ENCODE measurements around the gene RELB. TPM values are rescaled to one million over a fixed set of nuclear protein-coding genes. Genes with fewer than 3 reads are reported as not detected.

RELB gene
- total and polyA plus RNA-seq, 8 donors: 8.3 to 33.5 (median 17.5) TPM

DNA sequence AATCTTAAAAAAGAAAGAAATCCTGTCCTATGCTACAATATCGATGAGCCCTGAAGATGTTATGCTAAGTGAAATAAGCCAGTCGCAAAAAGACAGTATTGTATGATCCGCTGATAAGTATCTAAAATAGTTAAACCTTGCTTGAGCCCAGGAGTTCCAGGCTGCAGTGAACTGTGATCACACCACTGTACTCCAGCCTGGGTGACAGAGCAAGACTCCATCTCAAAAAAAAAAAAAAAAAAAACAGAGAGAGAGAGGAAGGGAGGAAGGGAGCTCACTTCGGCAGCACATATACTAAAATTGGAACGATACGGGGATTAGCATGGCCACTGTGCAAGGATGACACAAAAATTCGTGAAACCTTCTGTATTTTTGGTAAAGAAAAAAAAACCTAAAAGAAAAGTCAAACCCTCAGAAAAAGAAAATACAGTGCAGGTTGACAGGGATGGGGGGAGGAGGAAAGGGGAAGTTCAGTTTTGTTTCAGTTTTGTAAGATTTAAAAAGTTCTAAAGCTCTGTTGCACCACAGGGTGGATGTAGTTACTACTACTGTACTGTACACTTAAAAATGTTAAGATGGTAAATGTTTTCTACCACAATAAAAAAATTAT lies 46.0 kb downstream of the RELB start:
- ATAC-seq (no peak), DNase-seq (no peak), FAIRE-seq (no peak)
- H3K27me3 ChIP-seq: no peaks in the 10 kb centered on the region
- TF ChIP-seq CTCF (IDR thresholded peaks at IDR 0.05): no peak
- H3K27ac ChIP-seq: no peak overlapping the region
- H3K9me3 ChIP-seq: no peaks in the 10 kb centered on the region
- peaks cover 0 to 21% (median 9%) of the 10 kb centered on the region in 3 donors for H3K36me3 ChIP-seq
- H3K4me3 ChIP-seq: no peak overlapping the region
- intact Hi-C loops (cut with DNase I): no loop called here
- H3K4me1 ChIP-seq: peaks cover 11 to 45% (median 28%) of the 10 kb centered on the region in 3 donors
- WGBS, 2 donors: 87% methylated on average over 7 of the region's 7 CpGs

DNA sequence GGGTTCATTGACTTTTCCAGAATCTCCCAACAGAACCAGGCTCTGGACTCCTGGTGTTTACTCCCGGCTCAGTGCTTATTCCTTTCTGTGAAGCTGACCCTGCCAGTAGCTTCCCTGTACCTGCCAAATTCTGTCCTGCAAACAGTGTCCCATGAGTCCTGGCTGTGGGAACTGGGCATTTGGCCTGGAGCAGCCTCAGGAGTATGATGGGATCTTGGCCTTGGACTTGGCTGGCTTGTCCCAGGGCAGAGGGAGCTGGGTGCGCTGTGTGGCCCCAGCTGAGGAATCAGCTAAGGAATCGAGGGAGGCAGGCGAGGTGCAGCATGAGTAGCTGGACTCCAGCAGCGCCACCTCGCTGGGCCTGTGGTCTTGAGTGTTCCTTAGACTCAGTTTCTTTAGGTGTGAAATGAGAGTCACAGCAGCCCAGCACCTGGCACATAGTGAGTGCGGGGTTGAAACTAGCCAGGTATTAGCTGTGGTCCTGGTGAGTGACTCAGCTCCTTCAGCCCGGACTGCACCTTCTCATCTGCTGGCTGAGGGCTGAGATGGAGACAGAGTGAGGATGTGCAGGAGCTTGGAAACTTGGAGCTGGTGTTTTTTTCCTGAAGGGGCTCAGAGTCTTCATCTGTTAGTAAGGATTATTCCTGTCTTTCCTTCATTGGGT lies 47.9 kb downstream of the RELB start:
- peak; percentile 59 to 79 (median 70) for ATAC-seq
- no peak overlapping the region for H3K4me3 ChIP-seq
- peaks cover 0 to 21% (median 2%) of the 10 kb centered on the region in 3 donors for H3K36me3 ChIP-seq
- H3K27me3 ChIP-seq: no peaks in the 10 kb centered on the region
- H3K9me3 ChIP-seq: no peaks in the 10 kb centered on the region
- no peak for FAIRE-seq
- H3K4me1 ChIP-seq: peaks cover 11 to 45% (median 28%) of the 10 kb centered on the region in 3 donors
- 44 to 46% methylated on average over 8 of the region's 8 CpGs for WGBS, 2 donors
- intact Hi-C loops (cut with DNase I): no loop called here
- H3K27ac ChIP-seq: no peak overlapping the region
- DNase-seq: peak in 5 of 6 donors; percentile 55 to 79 (median 67)
- TF ChIP-seq CTCF (IDR thresholded peaks at IDR 0.05): no peak

DNA sequence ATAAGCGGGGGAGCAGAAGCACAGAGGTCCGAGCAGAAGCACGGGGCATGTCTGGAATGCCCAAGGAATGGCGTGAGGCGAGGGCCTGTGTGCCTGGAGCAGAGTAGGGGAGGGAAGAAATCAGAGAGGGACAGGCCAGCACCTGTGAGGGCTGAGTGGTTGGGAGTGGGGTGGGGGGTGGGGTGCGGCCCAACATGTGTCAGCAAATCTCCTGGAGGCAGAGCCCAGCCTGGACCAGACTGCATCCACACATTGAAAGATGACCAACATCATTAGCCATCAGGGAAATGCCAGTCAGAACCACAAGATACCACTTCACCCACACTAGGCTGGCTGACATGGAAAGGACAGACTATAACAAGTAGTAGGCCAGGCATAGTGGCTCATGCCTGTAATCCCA lies 48.8 kb downstream of the RELB start:
- DNase-seq (no peak), ATAC-seq (no peak), FAIRE-seq (no peak)
- TF ChIP-seq CTCF (IDR thresholded peaks at IDR 0.05): no peak
- Histone ChIP-seq H3K4me3 (no peak overlapping the region), H3K36me3 (peaks cover 0 to 21% (median 0%) of the 10 kb centered on the region in 3 donors), H3K9me3 (no peaks in the 10 kb centered on the region), H3K27me3 (no peaks in the 10 kb centered on the region), H3K27ac (no peak overlapping the region), H3K4me1 (peaks cover 11 to 40% (median 28%) of the 10 kb centered on the region in 3 donors)
- WGBS, 2 donors: 88 to 93% methylated on average over 6 of the region's 6 CpGs
- intact Hi-C loops (cut with DNase I): loop anchor here in 1 of 3 donors (10.0 kb wide), 1 partner anchor 145 kb away; the partner anchor contains the start of gene APOE

DNA sequence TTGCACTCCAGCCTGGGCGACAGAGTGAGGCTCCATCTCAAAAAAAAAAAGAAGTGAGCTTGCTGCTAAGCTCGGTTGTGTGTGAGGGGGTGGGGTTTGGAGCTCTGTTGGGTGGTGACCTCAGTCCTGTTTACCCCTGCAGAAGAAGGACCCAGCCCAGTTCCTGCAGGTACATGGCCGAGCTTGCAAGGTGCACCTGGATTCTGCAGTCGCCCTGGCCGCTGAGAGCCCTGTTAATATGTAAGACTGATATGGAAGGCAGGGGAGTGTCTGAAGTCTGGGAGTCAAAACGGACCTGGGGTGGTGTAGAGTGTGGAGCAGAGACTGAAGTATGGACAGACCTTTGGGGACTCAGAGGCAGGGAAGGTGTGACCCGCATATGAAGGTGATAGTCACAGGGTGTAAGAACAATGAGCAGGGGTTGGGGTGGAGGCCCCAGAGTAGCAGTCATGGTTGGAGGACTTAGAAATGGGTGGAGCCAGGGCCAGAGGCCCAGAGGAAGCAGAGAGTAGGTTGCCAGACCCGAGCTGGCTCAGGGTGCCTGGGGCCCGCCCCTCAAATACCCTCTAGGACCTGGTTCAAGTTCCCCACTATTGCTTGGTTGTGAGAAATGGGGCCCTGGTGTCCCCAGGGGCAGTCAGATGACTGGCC lies 50.8 kb downstream of the RELB start:
- Histone ChIP-seq H3K4me1 (peaks cover 5 to 22% (median 13%) of the 10 kb centered on the region in 3 donors), H3K27ac (no peak overlapping the region), H3K9me3 (no peaks in the 10 kb centered on the region), H3K36me3 (peaks cover 3 to 33% (median 8%) of the 10 kb centered on the region in 3 donors), H3K27me3 (no peaks in the 10 kb centered on the region), H3K4me3 (no peak overlapping the region)
- no peak for TF ChIP-seq CTCF (IDR thresholded peaks at IDR 0.05)
- WGBS, 2 donors: 65 to 72% methylated on average over 9 of the region's 9 CpGs
- DNase-seq (no peak), ATAC-seq (peak in 1 of 4 donors; percentile 22), FAIRE-seq (no peak)
- intact Hi-C loops (cut with DNase I): loop anchor here in 1 of 3 donors (10.0 kb wide), 1 partner anchor 147 kb away; the partner anchor contains the start of gene APOE

Data from pancreas (tissue), 10 donors.